Gastrocnemius medialis (tissue), 4 donors: ENCODE data around the gene PRPS1.

Experiments
- CTCF ChIP-seq, 5 experiments: fragments of 450-650 bp in 3 of 5; fragments of 200-600 bp in 2 of 5; sonication (generic) in 2 of 5; IDR thresholded peaks in 4 of 5; conservative IDR thresholded peaks in 1 of 5; 1 replicate in 4 of 5; 2 replicates in 1 of 5; pipeline ENCODE4 v1.5.1; 2016 to 2019; ENCODE audit warnings: antibody characterized with exemption in 5 of 5, mild to moderate bottlenecking in 3 of 5, moderate library complexity in 3 of 5
- POLR2A ChIP-seq, 2 donors: fragments of 450-650 bp; IDR thresholded peaks; one replicate each; pipeline ENCODE4 v1.6.1; 2017; ENCODE audit warnings: antibody characterized with exemption in 2 of 2, mild to moderate bottlenecking in 2 of 2, moderate library complexity in 2 of 2

GRCh38 chrX:107686792-107687191 is 58.5 kb downstream of the PRPS1 start:
- TF ChIP-seq CTCF (IDR thresholded peaks at IDR 0.05 in 4 of 5, conservative IDR thresholded peaks at IDR 0.05 in 1 of 5) (no peak), POLR2A (IDR thresholded peaks at IDR 0.05) (no peak)
